Ovary (tissue), 3 donors: Measurements from ENCODE around the gene FER.

Experiments used
- CTCF ChIP-seq, 3 donors: fragments of 450-650 bp in 2 of 3; fragments of 200-600 bp in 1 of 3; IDR thresholded peaks; one replicate each; pipeline versions ENCODE4 v1.5.1 to v1.8.0; 2016 to 2022; ENCODE audit warnings: antibody characterized with exemption in 3 of 3, mild to moderate bottlenecking in 1 of 3
- EP300 ChIP-seq: sonication (generic); formaldehyde crosslinking; IDR thresholded peaks from one replicate; pipeline ENCODE4 v1.6.1; 2017; ENCODE audit warnings: antibody characterized with exemption
- POLR2A ChIP-seq: fragments of 450-650 bp; IDR thresholded peaks from one replicate; pipeline ENCODE4 v1.6.1; 2017; ENCODE audit warnings: antibody characterized with exemption, mild to moderate bottlenecking, moderate library complexity
- donor health status: DM: no; HTN: no; CAD: no.

- no peak for TF ChIP-seq CTCF (IDR thresholded peaks at IDR 0.05)
- no peak for TF ChIP-seq POLR2A
- no peak for TF ChIP-seq EP300
Measured at GRCh38 chr5:108743319-108743718, 4.4 kb upstream of the FER start.
